NCI-H1930 (cell line): ENCODE results near the gene SLC25A13.

Source experiments
- DNase-seq, 2 experiments: peaks; one replicate each; lab custom pipeline; 2025; lab: John Stamatoyannopoulos, UW

The SLC25A13 gene

GRCh38 chr7:96241855-96242254 lies 80.0 kb downstream of the SLC25A13 start:
- DNase-seq: no peak

- no peak for DNase-seq
Measured at GRCh38 chr7:96238976-96239766, 82.7 kb downstream of the SLC25A13 start.

GRCh38 chr7:96238474-96238873 lies 83.4 kb downstream of the SLC25A13 start:
- no peak for DNase-seq

GRCh38 chr7:96237040-96237439 lies 84.9 kb downstream of the SLC25A13 start:
- no peak for DNase-seq

- no peak for DNase-seq
Measured at GRCh38 chr7:96236198-96237039, 85.5 kb downstream of the SLC25A13 start.

- DNase-seq: no peak
Measured at GRCh38 chr7:96235281-96235680, 86.6 kb downstream of the SLC25A13 start.

GRCh38 chr7:96233528-96234154 lies 88.3 kb downstream of the SLC25A13 start:
- DNase-seq: no peak

GRCh38 chr7:96233084-96233483 lies 88.8 kb downstream of the SLC25A13 start:
- no peak for DNase-seq

GRCh38 chr7:96228760-96229159 lies 93.1 kb downstream of the SLC25A13 start:
- DNase-seq: no peak

GRCh38 chr7:96225251-96225650 lies 96.6 kb downstream of the SLC25A13 start:
- DNase-seq: no peak

- DNase-seq: no peak
Measured at GRCh38 chr7:96224685-96225084, 97.2 kb downstream of the SLC25A13 start.

GRCh38 chr7:96224073-96224472 lies 97.8 kb downstream of the SLC25A13 start:
- DNase-seq: no peak

GRCh38 chr7:96221888-96222287 lies 100.0 kb downstream of the SLC25A13 start:
- DNase-seq: no peak

GRCh38 chr7:96219378-96220130 lies 102.3 kb downstream of the SLC25A13 start:
- DNase-seq: no peak

GRCh38 chr7:96218664-96219243 lies 103.1 kb downstream of the SLC25A13 start:
- no peak for DNase-seq

GRCh38 chr7:96217147-96217546 lies 104.8 kb downstream of the SLC25A13 start:
- no peak for DNase-seq

GRCh38 chr7:96216373-96216772 lies 105.5 kb downstream of the SLC25A13 start:
- DNase-seq: no peak

GRCh38 chr7:96212474-96212873 lies 109.4 kb downstream of the SLC25A13 start:
- no peak for DNase-seq

GRCh38 chr7:96211954-96212353 lies 109.9 kb downstream of the SLC25A13 start:
- DNase-seq: no peak

GRCh38 chr7:96205665-96206064 lies 116.2 kb downstream of the SLC25A13 start:
- DNase-seq: no peak

GRCh38 chr7:96204601-96205000 lies 117.3 kb downstream of the SLC25A13 start:
- DNase-seq: no peak

GRCh38 chr7:96203786-96204185 lies 118.1 kb downstream of the SLC25A13 start:
- no peak for DNase-seq
